ENCODE measurements around the gene ANKRD40CL. TPM values are rescaled to one million over a fixed set of nuclear protein-coding genes. Genes with fewer than 3 reads are reported as not detected.

Gene ANKRD40CL
- polyA plus RNA-seq, 1 donor (not counting 4 experiments of a cell fraction or from before 2014, with no cell fraction given), result not detected

GRCh38 chr17:50765454-50766221 lies 1.7 kb downstream of the ANKRD40CL start:
- H3K36me3 ChIP-seq (ENCODE audit: control insufficient read depth in 2 of 2, extremely low read depth in 1 of 2, insufficient read depth in 2 of 2, low read length in 2 of 2), result no peaks in the 10 kb centered on the region
- H3K4me1 ChIP-seq (ENCODE audit: control insufficient read depth, extremely low read depth, insufficient read depth, low read length), result peaks cover 22% of the 10 kb centered on the region
- no peak overlapping the region for H3K9ac ChIP-seq (ENCODE audit: control insufficient read depth, extremely low read depth, insufficient read depth, low read length)
- H2AFZ ChIP-seq (ENCODE audit: control insufficient read depth, low read length), result peak overlapping the region; percentile 20
- no peak overlapping the region for H3K4me2 ChIP-seq (ENCODE audit: control insufficient read depth, extremely low read depth, insufficient read depth, low read depth, low read length)
- H3K9me3 ChIP-seq (ENCODE audit: control insufficient read depth, low read depth, low read length), result no peaks in the 10 kb centered on the region
- FAIRE-seq (no peak), DNase-seq (ENCODE audit: low read depth, low spot score) (no peak)
- no peaks in the 10 kb centered on the region for H3K79me2 ChIP-seq (ENCODE audit: control insufficient read depth, insufficient read depth, low read length)
- H3K9me1 ChIP-seq (ENCODE audit: control insufficient read depth, extremely low read depth, insufficient read depth, low read length), result no peaks in the 10 kb centered on the region
- H3K27ac ChIP-seq (ENCODE audit: control insufficient read depth, insufficient read depth, low read length), result no peak overlapping the region
- H3K4me3 ChIP-seq (ENCODE audit: control insufficient read depth in 2 of 3, extremely low read depth in 1 of 3, insufficient read depth in 2 of 3, low read depth in 1 of 3, low read length in 3 of 3), result no peak overlapping the region
- H4K20me1 ChIP-seq (ENCODE audit: control insufficient read depth, extremely low read depth, insufficient read depth, low read length), result no peaks in the 10 kb centered on the region
- TF ChIP-seq EZH2 (IDR thresholded peaks at IDR 0.05; ENCODE audit: low read length) (no peak), CTCF (optimal IDR thresholded peaks at IDR 0.05 in 1 of 3, IDR thresholded peaks at IDR 0.05 in 1 of 3, conservative IDR thresholded peaks at IDR 0.05 in 1 of 3; ENCODE audit: extremely low read depth in 1 of 3, insufficient read depth in 2 of 3, low read length in 3 of 3) (no peak)
- no peaks in the 10 kb centered on the region for H3K27me3 ChIP-seq (ENCODE audit: control insufficient read depth, extremely low read depth, insufficient read depth, low read length)
- dilution Hi-C loops (cut with MboI; ENCODE audit: extremely low pct_ligation_motif_present, low sequenced_read_pairs), result no loop called here

GRCh38 chr17:50764734-50765149 lies 2.6 kb downstream of the ANKRD40CL start:
- H3K79me2 ChIP-seq (ENCODE audit: control insufficient read depth, insufficient read depth, low read length), result no peaks in the 10 kb centered on the region
- no peak overlapping the region for H3K4me2 ChIP-seq (ENCODE audit: control insufficient read depth, extremely low read depth, insufficient read depth, low read depth, low read length)
- no peaks in the 10 kb centered on the region for H3K9me1 ChIP-seq (ENCODE audit: control insufficient read depth, extremely low read depth, insufficient read depth, low read length)
- DNase-seq (ENCODE audit: low read depth, low spot score), result no peak
- H3K4me1 ChIP-seq (ENCODE audit: control insufficient read depth, extremely low read depth, insufficient read depth, low read length), result peaks cover 22% of the 10 kb centered on the region
- no peaks in the 10 kb centered on the region for H3K27me3 ChIP-seq (ENCODE audit: control insufficient read depth, extremely low read depth, insufficient read depth, low read length)
- H3K36me3 ChIP-seq (ENCODE audit: control insufficient read depth in 2 of 2, extremely low read depth in 1 of 2, insufficient read depth in 2 of 2, low read length in 2 of 2), result no peaks in the 10 kb centered on the region
- H3K9ac ChIP-seq (ENCODE audit: control insufficient read depth, extremely low read depth, insufficient read depth, low read length), result no peak overlapping the region
- H3K27ac ChIP-seq (ENCODE audit: control insufficient read depth, insufficient read depth, low read length), result no peak overlapping the region
- no peak for TF ChIP-seq CTCF (optimal IDR thresholded peaks at IDR 0.05 in 1 of 3, IDR thresholded peaks at IDR 0.05 in 1 of 3, conservative IDR thresholded peaks at IDR 0.05 in 1 of 3; ENCODE audit: extremely low read depth in 1 of 3, insufficient read depth in 2 of 3, low read length in 3 of 3)
- TF ChIP-seq EZH2 (IDR thresholded peaks at IDR 0.05; ENCODE audit: low read length), result no peak
- dilution Hi-C loops (cut with MboI; ENCODE audit: extremely low pct_ligation_motif_present, low sequenced_read_pairs), result no loop called here
- H3K4me3 ChIP-seq (ENCODE audit: control insufficient read depth in 2 of 3, extremely low read depth in 1 of 3, insufficient read depth in 2 of 3, low read depth in 1 of 3, low read length in 3 of 3), result no peak overlapping the region
- H2AFZ ChIP-seq (ENCODE audit: control insufficient read depth, low read length), result no peak overlapping the region
- FAIRE-seq, result no peak
- no peaks in the 10 kb centered on the region for H4K20me1 ChIP-seq (ENCODE audit: control insufficient read depth, extremely low read depth, insufficient read depth, low read length)
- no peaks in the 10 kb centered on the region for H3K9me3 ChIP-seq (ENCODE audit: control insufficient read depth, low read depth, low read length)
